GM21360 (cell line): Measurements from ENCODE around the gene PTTG1IP.
"Not testable (repeated sequence)": the region's sequence is repeated elsewhere in the genome, so short reads cannot be mapped to it uniquely, and the experiment has no call there.

Experiments
- ATAC-seq: cut with Tn5 transposase; IDR thresholded peaks from one replicate; pipeline ENCODE4 v1.9.1; 2021; ENCODE audit warnings: mild to moderate bottlenecking, moderate library complexity; ENCODE audit not compliant: unreplicated experiment

PTTG1IP gene, protein sequence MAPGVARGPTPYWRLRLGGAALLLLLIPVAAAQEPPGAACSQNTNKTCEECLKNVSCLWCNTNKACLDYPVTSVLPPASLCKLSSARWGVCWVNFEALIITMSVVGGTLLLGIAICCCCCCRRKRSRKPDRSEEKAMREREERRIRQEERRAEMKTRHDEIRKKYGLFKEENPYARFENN

DNA sequence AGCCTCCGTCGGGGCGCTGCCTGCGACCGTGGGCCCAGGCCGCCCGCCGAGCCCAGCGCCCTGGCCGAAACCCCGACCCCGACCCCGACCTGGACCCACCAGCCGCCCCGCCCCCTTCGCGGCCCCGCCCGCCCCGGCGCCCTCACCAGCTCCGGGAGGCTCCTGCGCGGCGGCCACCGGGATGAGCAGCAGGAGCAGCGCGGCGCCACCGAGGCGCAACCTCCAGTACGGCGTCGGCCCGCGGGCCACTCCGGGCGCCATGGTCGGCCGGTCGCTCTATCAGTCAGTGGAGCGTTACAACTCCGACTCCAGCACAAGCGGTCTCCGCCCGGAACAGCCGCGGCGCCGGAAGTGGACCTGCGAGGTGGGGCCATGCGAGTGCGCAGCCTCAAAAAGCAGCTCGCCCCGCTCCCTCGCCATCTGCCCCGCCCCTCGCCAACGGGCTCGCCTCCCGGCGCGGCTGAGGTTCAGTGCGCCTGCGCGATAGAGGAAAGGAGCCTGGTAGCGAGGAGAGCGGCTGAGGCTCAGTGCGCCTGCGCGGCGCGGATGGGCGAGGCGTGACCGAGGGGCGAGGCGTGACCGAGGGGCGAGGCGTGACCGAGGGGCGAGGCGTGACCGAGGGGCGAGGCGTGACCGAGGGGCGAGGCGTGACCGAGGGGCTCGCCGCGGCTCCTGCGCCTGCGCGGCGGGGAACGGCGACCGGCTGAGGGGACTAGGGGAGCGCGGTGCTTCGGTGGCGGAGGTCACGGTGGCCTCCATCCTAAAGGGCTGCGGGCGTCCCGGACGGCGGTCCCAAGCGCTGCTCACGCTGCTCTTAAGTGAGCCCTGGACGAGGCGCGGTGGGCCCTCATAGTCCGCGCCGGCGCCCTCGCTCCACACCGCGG, at the start of gene PTTG1IP:
TSS of gene PTTG1IP (minus strand) at position 335 of the 884 bp plus-strand sequence. CDS start at position 261, 74 bp downstream.
- ATAC-seq: peak; percentile 63

GRCh38 chr21:44921928-44922327, 48.4 kb upstream of the PTTG1IP start:
- no peak for ATAC-seq

DNA sequence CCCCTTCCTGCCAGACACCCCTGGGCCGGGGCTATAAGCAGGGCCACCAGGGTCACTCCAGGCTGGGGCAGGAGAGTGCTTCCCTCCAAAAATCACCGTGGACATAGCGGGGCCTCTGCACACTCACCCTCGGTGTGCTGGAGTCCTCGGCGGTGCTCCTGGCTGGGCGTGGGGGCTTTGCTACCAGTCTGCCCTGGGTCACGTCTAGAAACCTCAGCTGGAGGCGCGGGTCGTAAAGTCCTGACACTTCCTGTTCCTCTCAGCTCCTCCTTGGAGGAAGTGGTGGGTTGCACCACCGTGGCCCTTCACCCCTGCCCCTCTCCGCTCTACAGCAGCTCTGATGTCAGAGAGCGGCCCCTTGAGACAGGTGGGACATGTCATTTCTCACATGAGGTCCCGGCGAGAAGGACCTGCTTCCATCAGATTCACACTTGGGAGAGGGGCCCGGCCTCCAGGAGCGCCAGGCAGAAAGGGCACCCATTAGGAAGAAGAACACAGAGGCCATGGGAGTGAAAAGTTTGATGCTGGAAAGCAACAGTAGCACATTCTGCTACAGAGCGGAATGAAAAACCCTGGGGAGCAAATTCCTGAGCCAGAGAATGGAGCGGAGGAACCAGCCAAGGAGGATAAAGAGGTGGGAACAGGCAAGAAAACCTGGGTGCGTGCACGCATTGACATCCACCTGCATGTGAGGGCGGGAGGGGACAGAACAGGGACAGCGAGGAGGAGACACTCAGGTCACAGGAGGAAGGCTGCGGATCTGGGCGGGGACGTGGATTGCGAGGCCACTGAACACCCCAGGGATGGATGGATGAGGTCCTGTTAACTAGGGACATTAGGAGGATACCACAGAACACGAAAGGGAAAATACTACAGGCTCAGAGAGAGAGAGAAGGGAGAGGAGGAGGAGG, 47.5 kb upstream of the PTTG1IP start, which contains the start of gene ITGB2:
TSS of gene ITGB2 (minus strand) at position 206 of the 911 bp plus-strand sequence. CDS start 10,117 bp downstream, outside the sequence.
- ATAC-seq: peak; percentile 46

GRCh38 chr21:44919913-44920693, 46.6 kb upstream of the PTTG1IP start:
- ATAC-seq: no peak

DNA sequence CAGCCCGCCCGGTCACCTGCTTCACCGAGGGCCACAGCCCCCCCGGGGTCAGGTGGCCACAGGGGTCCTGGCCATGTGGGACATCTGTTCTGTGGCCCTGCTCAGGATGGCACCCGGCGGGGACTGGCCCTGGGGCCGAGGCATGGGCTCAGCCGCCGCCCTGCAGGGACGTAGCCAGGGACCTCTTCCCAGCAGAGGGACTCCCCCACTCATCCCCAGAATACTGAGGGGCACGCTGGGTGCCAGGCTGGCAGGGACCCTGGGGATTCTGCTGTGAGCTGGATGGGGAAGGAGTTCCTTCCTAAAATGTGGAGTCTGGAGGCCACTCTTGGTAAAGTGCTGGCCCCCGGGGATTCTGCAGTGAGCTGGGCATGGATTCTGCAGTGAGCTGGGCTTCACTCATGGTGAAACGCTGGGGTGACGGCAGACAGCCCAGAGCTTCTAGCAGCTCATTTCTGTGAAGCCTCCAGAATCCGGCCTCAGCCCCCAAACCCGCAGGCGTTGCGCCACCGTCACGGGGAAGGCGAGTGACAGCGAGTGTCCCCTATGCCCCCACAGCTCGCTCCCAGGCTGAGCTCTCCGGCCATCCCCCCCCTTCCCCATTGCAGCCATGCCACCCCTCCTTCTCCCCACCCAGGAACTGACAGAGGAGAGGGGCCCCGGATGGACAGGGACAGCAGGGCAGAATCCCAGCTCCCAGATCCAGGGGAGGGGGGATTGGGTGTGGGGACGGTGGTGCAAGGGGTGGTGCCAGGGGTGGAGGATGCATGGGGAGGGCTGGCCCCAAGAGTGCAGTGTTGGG, 45.8 kb upstream of the PTTG1IP start:
- no peak for ATAC-seq

- no peak for ATAC-seq
Observed at GRCh38 chr21:44918581-44919033, 45.1 kb upstream of the PTTG1IP start.

GRCh38 chr21:44918107-44918470, 44.6 kb upstream of the PTTG1IP start:
- no peak for ATAC-seq

- ATAC-seq: no peak
Observed at GRCh38 chr21:44917446-44918106, 44.1 kb upstream of the PTTG1IP start.

DNA sequence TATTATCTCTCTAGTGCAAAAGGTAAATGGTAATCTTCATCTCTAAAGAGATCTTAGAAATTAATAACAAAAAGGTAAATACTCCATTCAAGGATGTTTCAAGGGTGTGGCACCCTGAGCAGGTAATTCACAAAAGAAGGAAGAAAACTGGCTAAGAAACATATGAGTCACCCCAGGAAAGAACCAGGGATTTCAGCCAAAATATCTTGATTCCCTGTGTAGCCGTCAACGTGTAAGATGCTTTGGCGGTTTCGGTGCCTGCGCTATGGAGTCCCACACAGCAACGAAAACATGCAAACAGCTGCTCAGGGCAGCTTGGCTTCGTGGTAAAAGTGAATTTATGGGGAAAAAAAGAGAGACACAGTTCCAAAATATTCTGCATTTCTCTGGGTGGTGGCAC, 43.5 kb upstream of the PTTG1IP start:
- no peak for ATAC-seq

GRCh38 chr21:44914176-44914874, 40.8 kb upstream of the PTTG1IP start:
- no peak for ATAC-seq

GRCh38 chr21:44913425-44914175, 40.1 kb upstream of the PTTG1IP start:
- ATAC-seq: no peak

GRCh38 chr21:44912506-44913412, 39.3 kb upstream of the PTTG1IP start:
- not testable (repeated sequence) for ATAC-seq

DNA sequence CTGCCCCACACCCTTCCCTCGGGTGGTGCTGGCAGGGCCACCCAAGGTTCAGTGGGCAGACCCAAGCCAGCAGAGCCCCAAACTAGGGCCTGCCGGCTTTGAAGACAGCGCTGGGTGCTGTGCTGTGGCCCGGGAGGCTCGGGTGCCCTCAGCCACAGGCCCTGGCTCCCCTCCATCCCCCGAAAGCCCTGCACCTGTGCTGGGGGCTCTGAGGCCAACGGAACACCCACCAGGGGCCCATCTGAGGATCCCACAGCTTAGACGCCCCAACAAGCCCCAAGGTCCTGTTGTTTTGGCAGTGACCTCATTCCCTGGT, 38.6 kb upstream of the PTTG1IP start:
- ATAC-seq: no peak

DNA sequence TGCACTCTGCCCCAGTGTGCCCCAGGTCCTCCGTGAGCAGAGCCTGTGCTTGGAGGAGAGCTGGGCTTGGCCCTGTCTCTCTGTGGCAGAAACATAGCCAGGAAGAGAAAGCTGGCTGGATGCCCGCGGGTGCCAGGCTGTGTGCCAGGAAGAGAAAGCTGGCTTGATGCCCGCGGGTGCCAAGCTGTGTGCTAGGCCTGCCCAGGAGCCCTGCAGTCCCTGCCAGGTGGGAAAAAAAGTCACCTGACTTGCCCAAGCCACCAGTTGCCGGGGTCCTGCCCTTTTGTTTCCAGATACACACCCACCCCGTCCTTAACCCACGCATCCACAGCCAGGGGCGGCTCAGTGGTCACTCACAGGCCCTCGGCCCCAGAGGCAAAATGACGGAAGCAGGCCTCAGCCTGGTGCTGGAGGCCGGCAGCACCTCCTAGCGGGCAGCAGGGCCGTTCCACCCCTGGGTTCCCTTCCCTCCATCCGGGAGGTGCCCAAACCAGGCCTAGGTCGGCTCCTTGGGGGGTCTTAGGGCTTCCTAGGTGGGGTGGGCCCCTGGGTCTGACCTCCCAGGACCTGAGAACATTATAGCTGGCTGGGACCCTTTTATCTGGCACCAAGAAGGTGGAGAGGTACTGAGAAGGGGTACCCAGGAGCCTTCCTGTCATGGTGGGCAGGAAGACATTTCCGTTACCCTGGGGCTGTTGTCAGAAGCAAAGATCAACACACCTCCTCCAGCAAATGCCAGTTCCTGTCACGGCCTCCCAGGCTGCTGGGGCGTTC, 38.1 kb upstream of the PTTG1IP start:
- no peak for ATAC-seq

DNA sequence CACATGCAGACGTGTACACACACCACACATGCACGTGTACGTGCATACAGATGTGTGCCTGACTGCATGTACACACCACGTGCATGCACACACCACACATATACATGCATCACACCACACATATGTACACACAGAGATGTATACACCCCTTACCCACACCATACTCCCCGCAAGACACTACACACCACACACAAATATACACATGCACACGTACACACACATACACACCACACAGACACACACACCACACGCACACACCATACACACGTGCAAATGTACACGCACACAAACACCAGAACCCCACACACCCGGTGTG, 37.5 kb upstream of the PTTG1IP start:
- ATAC-seq: no peak
